Measurements from ENCODE around the gene GCAT.

DNA sequence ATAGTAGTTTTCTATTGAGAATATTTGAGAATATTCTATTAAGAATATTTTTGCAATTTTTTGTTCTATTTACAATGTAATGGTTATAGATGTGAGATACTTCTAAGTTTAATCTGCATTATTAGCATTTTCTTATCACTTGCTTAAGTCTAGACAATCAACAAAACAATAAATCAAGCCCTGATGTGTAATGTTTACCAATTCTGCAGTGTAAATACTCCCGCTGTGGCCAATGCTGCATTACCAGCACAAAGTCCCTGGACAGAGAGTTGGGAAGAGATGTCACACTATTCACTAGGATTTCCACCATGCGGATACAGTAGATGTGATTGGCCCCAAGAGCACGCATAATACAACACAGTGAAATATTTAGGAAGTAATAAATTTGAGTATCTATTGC, 47.6 kb upstream of the GCAT start:
- no peak for TF ChIP-seq EZH2 (IDR thresholded peaks at IDR 0.05; ENCODE audit: low read length)
- TF ChIP-seq CTCF (optimal IDR thresholded peaks at IDR 0.05 in 1 of 3, IDR thresholded peaks at IDR 0.05 in 1 of 3, conservative IDR thresholded peaks at IDR 0.05 in 1 of 3; ENCODE audit: extremely low read depth in 1 of 3, insufficient read depth in 2 of 3, low read length in 3 of 3) = no peak
